Heart left ventricle (tissue), 16 donors: ENCODE data around the gene DCAF11. TPM values are rescaled to one million over a fixed set of nuclear protein-coding genes. Genes with fewer than 3 reads are reported as not detected.

Experiments
- ATAC-seq, 4 donors: fragments of 200-7000 bp; cut with Tn5 transposase; one replicate each; pipeline ENCODE4 v1.9.1; 2020 to 2022; ENCODE audit warnings: moderate library complexity in 4 of 4, mild to moderate bottlenecking in 3 of 4, moderate number of reproducible peaks in 1 of 4
- DNase-seq, 5 donors: peaks; one replicate each; pipeline ENCODE4 v3.0.0-alpha.2; 2020
- H3K27ac ChIP-seq, 12 donors: fragments of 200-600 bp; sonication (generic) in 4 of 12; one replicate each; pipeline versions ENCODE4 v1.5.0 to v1.8.0; 2016 to 2022; ENCODE audit warnings: mild to moderate bottlenecking in 2 of 12
- H3K27me3 ChIP-seq, 9 donors: fragments of 200-600 bp; sonication (generic) in 2 of 9; one replicate each; pipeline versions ENCODE4 v1.5.1 to v1.8.0; 2016 to 2022; ENCODE audit warnings: mild to moderate bottlenecking in 3 of 9
- H3K36me3 ChIP-seq, 9 donors: fragments of 200-600 bp; sonication (generic) in 2 of 9; one replicate each; pipeline versions ENCODE4 v1.5.0 to v1.8.0; 2018 to 2022; ENCODE audit warnings: mild to moderate bottlenecking in 2 of 9
- H3K4me1 ChIP-seq, 12 donors: fragments of 200-600 bp; sonication (generic) in 4 of 12; one replicate each; pipeline versions ENCODE4 v1.5.0 to v1.8.0; 2016 to 2022; ENCODE audit warnings: mild to moderate bottlenecking in 3 of 12
- H3K4me3 ChIP-seq, 12 donors: fragments of 200-600 bp; sonication (generic) in 4 of 12; one replicate each; pipeline versions ENCODE4 v1.5.0 to v1.8.0; 2017 to 2022; ENCODE audit warnings: mild to moderate bottlenecking in 9 of 12, moderate library complexity in 4 of 12
- H3K9me3 ChIP-seq, 12 donors: fragments of 200-600 bp; sonication (generic) in 4 of 12; one replicate each; pipeline versions ENCODE4 v1.5.0 to v1.8.0; 2016 to 2022; ENCODE audit warnings: mild to moderate bottlenecking in 1 of 12
- POLR2A ChIP-seq, 2 donors: fragments of 450-650 bp; IDR thresholded peaks; one replicate each; pipeline ENCODE4 v1.6.1; 2017; ENCODE audit warnings: antibody characterized with exemption in 2 of 2, mild to moderate bottlenecking in 2 of 2, moderate library complexity in 2 of 2
- WGBS, 4 donors: extraction: QIAGEN DNeasy Blood & Tissue Kit in 2 of 4; methylation state at CpG; one replicate each; pipeline versions ENCODE4 v1.1.5 to v1.1.7; 2013 to 2018; 5-methylcytosine and 5-hydroxymethylcytosine counted together
- intact Hi-C, 10 donors: fragments of 100-400 bp; cut with DNase I; formaldehyde crosslinking; loops; one replicate each; pipeline versions ENCODE4 v1.11.1 to v1.14.2; 2022
- polyA plus RNA-seq, 2 donors: library from polyadenylated mRNA; stranded (reverse); fragments of 200-250 nt; gene quantifications; one replicate each; pipeline ENCODE4 v1.2.3, GENCODE V29; 2013
- total RNA-seq, 9 donors: library from RNA; depleted of rRNA in 2 of 9; stranded (reverse); fragments of >200 nt in 2 of 9; fragmentation: NEBNext Ultra II Directional in 3 of 9; extraction: Animal tissue kit (Norgen Biotek cat#: 25700) in 3 of 9; gene quantifications; one replicate each; pipeline versions ENCODE4 v1.1.0 to v1.2.4, GENCODE V29; 2016 to 2023
- TF ChIP-seq, protein P1 (sequence below), 12 donors: fragments of 200-600 bp; sonication (generic) in 4 of 12; IDR thresholded peaks; one replicate each; pipeline versions ENCODE4 v1.5.0 to v1.8.0; 2018 to 2022; ENCODE audit warnings: antibody characterized with exemption in 12 of 12, mild to moderate bottlenecking in 5 of 12
- donor health status: ischemic (EF 13 %, LVEDD 7.1; RV severe dilation, severe dysfunction).
- donor health status: healthy with polysubstance abuse.
- donor health status: DM: no; HTN: yes; CAD: no.
- donor health status: DM: no; HTN: no; CAD: no.
- donor health status: ischemic (EF 25% LVEDD 6.9; RV normal size, moderate dysfunction).
- donor health status: ischemic (EF 25% LVEDD 5.7; RV mildly dilated, moderate dysfunction).
- donor health status: healthy.
- donor health status: DM: yes; HTN: yes; CAD: no.
- donor health status: ischemic (EF 35%, LVEDD 5.7; RV mildly dilated, moderate dysfunction).
- donor health status: nonischemic (EF 11% LVEDD 7.7; RV severe dilation, severe dysfunction).
- donor health status: DM: yes; HTN: yes; CAD: no.
- donor health status: PGD.
- donor health status: ischemic (EF 29% LVEDD 5.4; RV normal size, mild dysfunction).
- donor health status: nonischemic (EF 23%, LVEDD 6.1; RV moderate dilation, normal function).

Gene DCAF11
- total and polyA plus RNA-seq, 11 donors = 25.3 to 117 (median 75.0) TPM

DNA sequence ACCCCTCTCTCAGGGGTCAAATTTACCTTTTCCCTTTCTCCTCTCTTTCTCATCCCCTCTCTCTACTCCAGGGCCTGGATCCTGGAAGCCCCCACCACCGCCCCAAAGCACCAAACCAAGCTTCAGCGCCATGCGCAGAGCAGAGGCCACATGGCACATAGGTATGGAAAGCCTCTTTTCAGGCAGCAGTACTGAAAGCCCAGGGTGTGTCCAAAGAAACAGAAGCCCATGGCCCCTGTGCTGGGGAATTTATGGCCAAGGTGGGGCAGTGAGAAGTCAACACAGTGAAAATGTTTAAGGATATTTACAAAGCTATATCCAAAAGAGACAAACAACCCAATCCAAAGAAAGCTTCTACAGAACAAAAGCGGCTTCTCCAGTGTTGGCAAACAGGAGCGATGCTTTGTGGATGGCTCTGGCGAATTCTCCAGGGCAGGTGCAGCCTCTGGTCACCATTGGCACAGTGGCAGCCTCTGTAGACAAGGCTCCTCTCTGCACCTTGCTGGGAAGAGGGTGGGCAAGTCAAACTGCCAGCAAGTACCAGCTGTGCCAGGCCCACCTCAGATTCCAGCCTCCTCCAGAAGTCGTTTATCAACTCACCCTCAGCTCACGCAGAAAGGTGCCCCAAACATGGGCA, 48.0 kb upstream of the DCAF11 start:
- H3K27me3 ChIP-seq = peaks cover 0 to 3% (median 0%) of the 10 kb centered on the region in 9 donors
- H3K36me3 ChIP-seq = no peaks in the 10 kb centered on the region
- H3K9me3 ChIP-seq = no peaks in the 10 kb centered on the region
- peak in 1 of 5 donors; percentile 12 for DNase-seq
- H3K27ac ChIP-seq = no peak overlapping the region
- intact Hi-C loops = loop anchor here in 1 of 10 donors (10.0 kb wide), 1 partner anchor 88 kb away; no protein-coding TSS in a partner anchor
- peaks cover 0 to 4% (median 0%) of the 10 kb centered on the region in 12 donors for H3K4me1 ChIP-seq
- TF ChIP-seq, protein P1, sequence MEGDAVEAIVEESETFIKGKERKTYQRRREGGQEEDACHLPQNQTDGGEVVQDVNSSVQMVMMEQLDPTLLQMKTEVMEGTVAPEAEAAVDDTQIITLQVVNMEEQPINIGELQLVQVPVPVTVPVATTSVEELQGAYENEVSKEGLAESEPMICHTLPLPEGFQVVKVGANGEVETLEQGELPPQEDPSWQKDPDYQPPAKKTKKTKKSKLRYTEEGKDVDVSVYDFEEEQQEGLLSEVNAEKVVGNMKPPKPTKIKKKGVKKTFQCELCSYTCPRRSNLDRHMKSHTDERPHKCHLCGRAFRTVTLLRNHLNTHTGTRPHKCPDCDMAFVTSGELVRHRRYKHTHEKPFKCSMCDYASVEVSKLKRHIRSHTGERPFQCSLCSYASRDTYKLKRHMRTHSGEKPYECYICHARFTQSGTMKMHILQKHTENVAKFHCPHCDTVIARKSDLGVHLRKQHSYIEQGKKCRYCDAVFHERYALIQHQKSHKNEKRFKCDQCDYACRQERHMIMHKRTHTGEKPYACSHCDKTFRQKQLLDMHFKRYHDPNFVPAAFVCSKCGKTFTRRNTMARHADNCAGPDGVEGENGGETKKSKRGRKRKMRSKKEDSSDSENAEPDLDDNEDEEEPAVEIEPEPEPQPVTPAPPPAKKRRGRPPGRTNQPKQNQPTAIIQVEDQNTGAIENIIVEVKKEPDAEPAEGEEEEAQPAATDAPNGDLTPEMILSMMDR (IDR thresholded peaks at IDR 0.05) = no peak
- no peak for TF ChIP-seq POLR2A (IDR thresholded peaks at IDR 0.05)
- 88 to 91% (median 91%) methylated on average over 8 of the region's 8 CpGs for WGBS, 4 donors
- no peak for ATAC-seq
- no peak overlapping the region for H3K4me3 ChIP-seq

GRCh38 chr14:24067133-24068082, 47.2 kb upstream of the DCAF11 start:
- Histone ChIP-seq H3K9me3 (no peaks in the 10 kb centered on the region), H3K4me1 (peaks cover 0 to 6% (median 0%) of the 10 kb centered on the region in 12 donors), H3K27me3 (peaks cover 0 to 10% (median 0%) of the 10 kb centered on the region in 9 donors), H3K4me3 (no peak overlapping the region), H3K27ac (no peak overlapping the region), H3K36me3 (no peaks in the 10 kb centered on the region)
- DNase-seq (peak in 1 of 5 donors; percentile 18), ATAC-seq (peak in 1 of 4 donors; percentile 29)
- TF ChIP-seq, protein P1 (IDR thresholded peaks at IDR 0.05) = no peak
- TF ChIP-seq POLR2A (IDR thresholded peaks at IDR 0.05) = no peak
- WGBS, 4 donors = 85 to 92% (median 91%) methylated on average over 12 of the region's 12 CpGs
- intact Hi-C loops = loop anchor here in 1 of 10 donors (10.0 kb wide), 1 partner anchor 87 kb away; no protein-coding TSS in a partner anchor

DNA sequence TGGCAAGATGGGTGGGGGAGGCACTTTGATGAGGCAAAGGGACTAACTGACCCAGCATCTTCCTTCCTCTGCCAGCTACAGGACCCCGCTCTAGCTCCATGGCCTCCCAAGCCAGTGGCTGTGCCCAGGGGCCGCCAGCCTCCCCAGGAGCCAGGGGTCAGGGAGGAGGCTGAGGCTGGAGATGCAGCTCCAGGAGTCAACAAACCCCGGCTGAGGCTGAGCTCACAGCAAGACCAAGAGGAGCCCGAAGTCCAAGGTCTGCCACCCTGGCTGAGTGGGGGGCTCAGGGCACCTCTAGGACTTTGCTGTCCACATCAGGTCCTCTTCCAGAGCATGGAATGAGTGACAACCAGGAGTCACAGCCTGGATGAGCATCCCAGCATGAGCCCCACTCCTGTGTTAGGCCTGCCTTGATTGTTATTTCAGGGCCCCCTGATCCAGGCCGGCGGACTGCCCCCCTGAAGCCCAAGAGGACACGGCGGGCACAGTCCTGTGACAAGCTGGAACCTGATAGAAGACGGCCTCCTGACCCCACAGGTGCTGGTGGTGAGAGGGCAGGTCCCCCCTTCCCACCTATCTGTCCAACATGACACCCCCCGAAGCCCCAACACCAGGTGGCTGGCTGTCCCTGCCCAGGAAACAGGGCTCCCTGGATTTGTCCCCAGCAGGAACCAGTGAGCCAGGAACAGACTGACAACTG, 45.7 kb upstream of the DCAF11 start:
- intact Hi-C loops = loop anchor here in 1 of 10 donors (10.0 kb wide), 1 partner anchor 86 kb away; no protein-coding TSS in a partner anchor
- ATAC-seq = no peak
- no peak for TF ChIP-seq POLR2A (IDR thresholded peaks at IDR 0.05)
- TF ChIP-seq, protein P1 (IDR thresholded peaks at IDR 0.05) = no peak

More for the DNA sequence above, 45.7 kb upstream of the DCAF11 start:
- no peak overlapping the region for H3K4me3 ChIP-seq
- H3K9me3 ChIP-seq = no peaks in the 10 kb centered on the region
- peaks cover 0 to 25% (median 5%) of the 10 kb centered on the region in 9 donors for H3K27me3 ChIP-seq
- DNase-seq = peak in 1 of 5 donors; percentile 15
- H3K27ac ChIP-seq = no peak overlapping the region
- H3K36me3 ChIP-seq = no peaks in the 10 kb centered on the region
- H3K4me1 ChIP-seq = peaks cover 0 to 6% (median 0%) of the 10 kb centered on the region in 12 donors
- WGBS, 4 donors = 76 to 88% (median 85%) methylated on average over 3 to 10 of the region's 10 CpGs
